ENCODE results near the gene KLF1.

Gene KLF1

GRCh38 chr19:12838182-12838885 is 48.7 kb downstream of the KLF1 start, which contains the start of gene MAST1:
MAST1 (plus strand) TSS chr19:12838515; CDS start chr19:12838573, 58 bp downstream.
- DNase-seq (ENCODE audit: low spot score), result peak; percentile 25

- DNase-seq (ENCODE audit: low spot score), result no peak
These were observed 49.8 kb downstream of the KLF1 start for GRCh38 chr19:12837225-12837624.

- DNase-seq (ENCODE audit: low spot score), result no peak
These were observed 50.5 kb downstream of the KLF1 start for GRCh38 chr19:12836529-12836863.

- DNase-seq (ENCODE audit: low spot score), result no peak
These were observed 51.8 kb downstream of the KLF1 start for GRCh38 chr19:12834976-12835757.

DNA sequence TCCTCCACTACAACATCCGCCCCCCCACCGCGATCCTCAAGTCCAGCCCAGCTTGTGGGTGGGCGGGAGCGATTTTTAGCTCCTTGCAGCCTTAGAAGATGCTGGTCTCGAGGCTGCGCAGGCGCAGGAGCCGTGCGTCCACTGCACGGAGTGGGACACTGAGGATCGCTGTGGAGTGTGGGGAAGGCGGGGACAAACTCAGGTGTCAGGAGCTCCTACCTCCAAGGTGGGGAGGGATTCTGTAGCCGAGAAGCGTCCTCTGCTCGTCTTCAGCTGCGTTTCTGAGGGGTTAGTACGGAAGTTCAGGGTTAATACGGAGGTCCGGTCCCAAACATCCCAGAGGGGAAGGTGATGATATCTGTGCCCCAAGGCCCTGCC is 52.4 kb downstream of the KLF1 start, which contains the start of gene RTBDN:
TSS of gene RTBDN (minus strand) at position 14 of the 378 bp plus-strand sequence. CDS start 4,600 bp downstream, outside the sequence.
- DNase-seq (ENCODE audit: low spot score), result no peak
